Vagina (tissue), 2 donors: Measurements from ENCODE around the gene ESRRA. TPM values are rescaled to one million over a fixed set of nuclear protein-coding genes. Genes with fewer than 3 reads are reported as not detected.

ENCODE experiments used
- DNase-seq, 2 donors: peaks; one replicate each; pipeline ENCODE4 v3.0.0-alpha.2; 2017; ENCODE audit errors: extremely low spot score in 2 of 2
- H3K27ac ChIP-seq: fragments of 200-600 bp; sonication (generic); one replicate; pipeline ENCODE4 v1.5.1; 2019
- H3K27me3 ChIP-seq: fragments of 200-600 bp; sonication (generic); one replicate; pipeline ENCODE4 v1.5.1; 2019
- H3K36me3 ChIP-seq, 2 donors: fragments of 200-600 bp; sonication (generic); one replicate each; pipeline ENCODE4 v1.5.1; 2017 to 2019
- H3K4me1 ChIP-seq: fragments of 200-600 bp; sonication (generic); one replicate; pipeline ENCODE4 v1.5.1; 2019
- H3K4me3 ChIP-seq, 2 donors: fragments of 200-600 bp; sonication (generic); 1 replicate in 1 of 2; 2 replicates in 1 of 2; pipeline ENCODE4 v1.5.1; 2016 to 2019
- H3K9me3 ChIP-seq: fragments of 200-600 bp; sonication (generic); one replicate; pipeline ENCODE4 v1.5.1; 2019
- POLR2A ChIP-seq, 2 donors: fragments of 450-650 bp; IDR thresholded peaks; one replicate each; pipeline ENCODE4 v1.6.1; 2017; ENCODE audit warnings: antibody characterized with exemption in 2 of 2, mild to moderate bottlenecking in 2 of 2, moderate library complexity in 2 of 2
- POLR2AphosphoS5 ChIP-seq, 2 donors: sonication (generic); formaldehyde crosslinking; IDR thresholded peaks; one replicate each; pipeline ENCODE4 v1.9.0; 2017; ENCODE audit warnings: antibody characterized with exemption in 2 of 2, mild to moderate bottlenecking in 2 of 2, low read depth in 1 of 2; ENCODE audit not compliant: insufficient read depth in 1 of 2
- intact Hi-C: fragments of 100-400 bp; cut with DNase I; formaldehyde crosslinking; loops from one replicate; pipeline ENCODE4 v1.15.1; 2023
- total RNA-seq: library from RNA; depleted of rRNA; stranded (reverse); fragments of >200 nt; gene quantifications from one replicate; pipeline ENCODE4 v1.2.3, GENCODE V29; 2016
- TF ChIP-seq, protein P1 (sequence below), 3 experiments: fragments of 450-650 bp in 2 of 3; fragments of 200-600 bp in 1 of 3; sonication (generic) in 1 of 3; IDR thresholded peaks; one replicate each; pipeline ENCODE4 v1.5.1; 2017 to 2019; ENCODE audit warnings: antibody characterized with exemption in 3 of 3, mild to moderate bottlenecking in 2 of 3, moderate library complexity in 2 of 3

ESRRA gene
- total RNA-seq, 1 donor from 2014 or later, result 44.4 TPM

DNA sequence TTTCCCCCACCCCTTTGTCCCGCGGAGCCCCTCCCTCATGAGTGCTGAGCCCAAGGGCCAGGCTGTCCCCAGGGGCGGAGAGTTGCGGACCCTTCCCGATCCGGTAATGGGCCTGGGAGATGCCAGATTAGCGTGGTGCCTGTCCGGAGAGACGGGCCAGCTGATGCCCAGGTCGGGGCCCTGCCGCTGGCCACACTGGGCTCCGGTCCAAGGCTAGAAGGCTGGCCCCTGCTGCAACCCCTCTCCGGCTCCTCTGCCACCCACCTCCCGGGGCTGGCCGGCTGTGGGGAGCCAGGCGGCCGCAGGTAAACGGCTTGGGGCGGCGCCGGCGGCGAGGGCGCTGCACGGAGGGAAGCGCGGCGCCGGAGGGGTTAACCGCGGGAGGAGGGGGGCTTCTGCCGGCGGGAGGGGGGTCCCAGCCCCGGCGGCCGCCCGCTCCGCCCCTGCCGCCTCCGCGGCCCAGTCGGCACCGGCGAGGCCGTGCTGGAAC lies 14.0 kb upstream of the ESRRA start, which contains the start of gene KCNK4:
KCNK4 (plus strand) TSS at position 41 of the 490 bp plus-strand sequence. CDS start 1,717 bp downstream, outside the sequence.
- intact Hi-C loops, result no loop called here
- H3K4me1 ChIP-seq, result peaks cover 26% of the 10 kb centered on the region
- H3K4me3 ChIP-seq, result peak within 1 kb of the TSS; percentile 31 to 39

DNA sequence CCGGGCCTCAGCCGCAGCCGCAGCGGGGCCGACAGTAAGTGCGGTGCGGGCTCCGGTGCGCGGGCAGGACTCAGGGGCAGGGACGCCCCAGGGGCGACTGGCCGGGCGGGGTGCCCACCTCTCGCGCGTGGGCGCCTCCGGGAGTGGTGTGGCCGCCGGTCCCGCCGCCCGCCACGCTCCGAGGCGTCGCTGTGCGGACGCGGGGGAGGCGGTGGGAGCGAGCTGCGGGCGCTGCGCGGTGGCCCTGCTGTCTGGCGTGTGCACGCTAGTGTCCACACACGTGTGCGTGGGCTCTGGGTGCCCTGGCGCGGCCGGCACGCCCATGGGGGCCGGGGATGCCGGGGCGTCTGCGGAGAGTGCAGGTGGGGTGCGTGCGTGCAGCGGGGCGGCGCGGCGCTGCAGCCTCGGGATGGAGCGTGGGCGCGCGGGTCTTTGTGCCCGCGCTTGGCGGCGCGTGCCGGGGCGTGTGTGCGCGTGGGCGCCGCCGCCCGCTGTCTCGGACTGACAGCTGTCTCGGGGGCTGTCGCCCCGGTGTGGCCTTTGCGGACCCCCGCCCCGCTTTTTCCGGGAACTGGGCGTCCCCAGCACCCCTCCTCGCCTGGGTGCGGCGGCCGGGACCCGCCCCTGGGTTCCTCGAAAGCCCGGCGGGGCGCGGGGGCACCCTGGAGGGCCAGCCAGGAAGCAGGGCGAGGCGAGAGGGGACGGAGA lies 13.4 kb upstream of the ESRRA start:
- peak overlapping the region; percentile 31 to 39 for H3K4me3 ChIP-seq
- intact Hi-C loops, result no loop called here
- no peaks in the 10 kb centered on the region for H3K36me3 ChIP-seq
- DNase-seq, result no peak
- no peak overlapping the region for H3K27ac ChIP-seq
- TF ChIP-seq, protein P1, sequence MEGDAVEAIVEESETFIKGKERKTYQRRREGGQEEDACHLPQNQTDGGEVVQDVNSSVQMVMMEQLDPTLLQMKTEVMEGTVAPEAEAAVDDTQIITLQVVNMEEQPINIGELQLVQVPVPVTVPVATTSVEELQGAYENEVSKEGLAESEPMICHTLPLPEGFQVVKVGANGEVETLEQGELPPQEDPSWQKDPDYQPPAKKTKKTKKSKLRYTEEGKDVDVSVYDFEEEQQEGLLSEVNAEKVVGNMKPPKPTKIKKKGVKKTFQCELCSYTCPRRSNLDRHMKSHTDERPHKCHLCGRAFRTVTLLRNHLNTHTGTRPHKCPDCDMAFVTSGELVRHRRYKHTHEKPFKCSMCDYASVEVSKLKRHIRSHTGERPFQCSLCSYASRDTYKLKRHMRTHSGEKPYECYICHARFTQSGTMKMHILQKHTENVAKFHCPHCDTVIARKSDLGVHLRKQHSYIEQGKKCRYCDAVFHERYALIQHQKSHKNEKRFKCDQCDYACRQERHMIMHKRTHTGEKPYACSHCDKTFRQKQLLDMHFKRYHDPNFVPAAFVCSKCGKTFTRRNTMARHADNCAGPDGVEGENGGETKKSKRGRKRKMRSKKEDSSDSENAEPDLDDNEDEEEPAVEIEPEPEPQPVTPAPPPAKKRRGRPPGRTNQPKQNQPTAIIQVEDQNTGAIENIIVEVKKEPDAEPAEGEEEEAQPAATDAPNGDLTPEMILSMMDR (IDR thresholded peaks at IDR 0.05), result no peak
- TF ChIP-seq POLR2AphosphoS5 (IDR thresholded peaks at IDR 0.05; ENCODE audit: insufficient read depth in 1 of 2, low read depth in 1 of 2) (no peak), POLR2A (IDR thresholded peaks at IDR 0.05) (no peak)
- no peaks in the 10 kb centered on the region for H3K9me3 ChIP-seq
- H3K27me3 ChIP-seq, result peaks cover 10% of the 10 kb centered on the region
- H3K4me1 ChIP-seq, result peaks cover 20% of the 10 kb centered on the region

More for the DNA sequence above, 14.0 kb upstream of the ESRRA start, which contains the start of gene KCNK4:
- no peak for TF ChIP-seq POLR2A (IDR thresholded peaks at IDR 0.05)
- TF ChIP-seq, protein P1 (IDR thresholded peaks at IDR 0.05), result no peak
- TF ChIP-seq POLR2AphosphoS5 (IDR thresholded peaks at IDR 0.05; ENCODE audit: insufficient read depth in 1 of 2, low read depth in 1 of 2), result no peak
- no peak for DNase-seq
- Histone ChIP-seq H3K27me3 (peaks cover 10% of the 10 kb centered on the region), H3K36me3 (no peaks in the 10 kb centered on the region), H3K9me3 (no peaks in the 10 kb centered on the region), H3K27ac (no peak within 1 kb of the TSS)

- Histone ChIP-seq H3K4me3 (peak overlapping the region; percentile 31 to 39), H3K9me3 (no peaks in the 10 kb centered on the region), H3K27ac (no peak overlapping the region), H3K27me3 (peaks cover 10% of the 10 kb centered on the region), H3K4me1 (peaks cover 19% of the 10 kb centered on the region), H3K36me3 (no peaks in the 10 kb centered on the region)
- intact Hi-C loops, result no loop called here
- TF ChIP-seq, protein P1 (IDR thresholded peaks at IDR 0.05), result no peak
- no peak for TF ChIP-seq POLR2AphosphoS5 (IDR thresholded peaks at IDR 0.05; ENCODE audit: insufficient read depth in 1 of 2, low read depth in 1 of 2)
- no peak for TF ChIP-seq POLR2A (IDR thresholded peaks at IDR 0.05)
- no peak for DNase-seq
Measured at GRCh38 chr11:64292460-64293254, 12.7 kb upstream of the ESRRA start.

DNA sequence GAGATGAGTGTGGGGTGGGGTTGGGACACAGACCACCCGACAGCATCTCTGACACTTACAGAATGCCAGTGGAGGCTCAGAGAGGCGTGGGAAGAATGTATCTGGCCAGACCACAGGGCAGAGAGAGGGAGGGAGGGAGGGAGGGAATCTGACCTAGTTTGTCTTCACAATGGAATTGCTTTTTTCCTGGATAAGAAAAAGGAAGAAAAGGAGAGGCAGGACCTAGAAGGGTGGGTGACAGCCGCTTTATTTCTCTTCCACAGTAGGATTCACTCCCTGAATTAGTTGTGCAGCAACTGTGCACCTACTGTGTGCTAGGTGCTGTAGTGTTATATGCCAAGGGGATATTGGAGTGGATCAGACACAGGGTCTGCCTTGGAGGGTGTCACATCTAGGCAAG lies 10.6 kb upstream of the ESRRA start:
- Histone ChIP-seq H3K36me3 (no peaks in the 10 kb centered on the region), H3K27ac (no peak overlapping the region), H3K4me3 (no peak overlapping the region), H3K9me3 (no peaks in the 10 kb centered on the region), H3K4me1 (peaks cover 32% of the 10 kb centered on the region), H3K27me3 (peaks cover 10% of the 10 kb centered on the region)
- TF ChIP-seq POLR2A (IDR thresholded peaks at IDR 0.05) (no peak), POLR2AphosphoS5 (IDR thresholded peaks at IDR 0.05; ENCODE audit: insufficient read depth in 1 of 2, low read depth in 1 of 2) (no peak)
- TF ChIP-seq, protein P1 (IDR thresholded peaks at IDR 0.05), result no peak
- DNase-seq, result no peak
- intact Hi-C loops, result loop anchor here (5.0 kb wide), 1 partner anchor 87 kb away; the partner anchor contains the start of gene FERMT3
